Keratinocyte (primary cell): ENCODE data around the gene BOLA2B. TPM values are rescaled to one million over a fixed set of nuclear protein-coding genes. Genes with fewer than 3 reads are reported as not detected.

Source experiments
- DNase-seq: peaks from one replicate; pipeline ENCODE4 v3.0.0-alpha.2; 2011; ENCODE audit warnings: low read depth, missing footprints, low spot score
- FAIRE-seq: peaks from 2 replicates; lab custom pipeline; 2011; peaks lifted over from hg19 to GRCh38; lab: Jason Lieb, UNC
- H2AFZ ChIP-seq: 2 replicates; pipeline ENCODE4 v1.6.0; 2012; ENCODE audit warnings: low read length, control low read depth, inconsistent platforms; ENCODE audit not compliant: control insufficient read depth
- H3K27ac ChIP-seq: 2 replicates; pipeline ENCODE4 v1.5.1; 2011; ENCODE audit warnings: low read length; ENCODE audit not compliant: control insufficient read depth, insufficient read depth
- H3K27me3 ChIP-seq: 3 replicates; pipeline ENCODE4 v1.6.0; 2011; ENCODE audit warnings: low read length; ENCODE audit not compliant: control insufficient read depth, insufficient read depth; ENCODE audit errors: extremely low read depth
- H3K36me3 ChIP-seq, 2 experiments: 2 replicates in 1 of 2; 3 replicates in 1 of 2; pipeline ENCODE4 v1.5.1; 2011; ENCODE audit warnings: low read length in 2 of 2, mild to moderate bottlenecking in 1 of 2; ENCODE audit not compliant: control insufficient read depth in 2 of 2, insufficient read depth in 2 of 2; ENCODE audit errors: extremely low read depth in 1 of 2
- H3K4me1 ChIP-seq: 3 replicates; pipeline ENCODE4 v1.5.1; 2011; ENCODE audit warnings: low read length; ENCODE audit not compliant: control insufficient read depth, insufficient read depth; ENCODE audit errors: extremely low read depth
- H3K4me2 ChIP-seq: 3 replicates; pipeline ENCODE4 v1.6.0; 2011; ENCODE audit warnings: low read depth, low read length; ENCODE audit not compliant: control insufficient read depth, insufficient read depth; ENCODE audit errors: extremely low read depth
- H3K4me3 ChIP-seq, 3 experiments: fragments of 200-600 bp in 1 of 3; sonication (generic) in 1 of 3; 2 replicates in 2 of 3; 3 replicates in 1 of 3; pipeline ENCODE4 v1.5.1; 2011 to 2016; ENCODE audit warnings: low read length in 3 of 3, mild to moderate bottlenecking in 3 of 3, control low read depth in 2 of 3, inconsistent platforms in 1 of 3, low read depth in 1 of 3, mixed read lengths in 1 of 3, mixed run types in 1 of 3, moderate library complexity in 1 of 3; ENCODE audit not compliant: control insufficient read depth in 2 of 3, insufficient read depth in 2 of 3; ENCODE audit errors: extremely low read depth in 1 of 3
- H3K79me2 ChIP-seq: 2 replicates; pipeline ENCODE4 v1.6.0; 2012; ENCODE audit warnings: low read length; ENCODE audit not compliant: control insufficient read depth, insufficient read depth
- H3K9ac ChIP-seq: 3 replicates; pipeline ENCODE4 v1.6.0; 2011; ENCODE audit warnings: low read length; ENCODE audit not compliant: control insufficient read depth, insufficient read depth; ENCODE audit errors: extremely low read depth
- H3K9me1 ChIP-seq: 3 replicates; pipeline ENCODE4 v1.6.0; 2011; ENCODE audit warnings: low read length; ENCODE audit not compliant: control insufficient read depth, insufficient read depth; ENCODE audit errors: extremely low read depth
- H3K9me3 ChIP-seq: 2 replicates; pipeline ENCODE4 v1.5.1; 2012; ENCODE audit warnings: low read depth, low read length; ENCODE audit not compliant: control insufficient read depth
- H4K20me1 ChIP-seq: 3 replicates; pipeline ENCODE4 v1.6.0; 2011; ENCODE audit warnings: low read length; ENCODE audit not compliant: control insufficient read depth, insufficient read depth; ENCODE audit errors: extremely low read depth
- EZH2 ChIP-seq: IDR thresholded peaks from one replicate; pipeline ENCODE4 v1.6.1; 2012; ENCODE audit warnings: inconsistent platforms, mild to moderate bottlenecking, low read length, moderate library complexity
- dilution Hi-C: fragments of 300-500 bp; cut with MboI; formaldehyde crosslinking; loops from one replicate; pipeline ENCODE4 v1.7.0; 2020; ENCODE audit warnings: low sequenced_read_pairs; ENCODE audit not compliant: extremely low pct_ligation_motif_present
- polyA plus RNA-seq, 5 experiments: library from polyadenylated mRNA; depleted of rRNA in 3 of 5; stranded (reverse) in 3 of 5; stranded (forward) in 1 of 5; unstranded in 1 of 5; fragments of >200 nt; gene quantifications; 1 replicate in 1 of 5; 2 replicates in 3 of 5; 3 replicates in 1 of 5; pipeline versions ENCODE4 v1.2.1 to v1.2.3, GENCODE V29; 2011 to 2012; ENCODE audit warnings: missing spikeins in 2 of 5, low read depth in 1 of 5, low replicate concordance in 1 of 5
- TF ChIP-seq, protein P1 (sequence below), 3 experiments: IDR thresholded peaks in 1 of 3; conservative IDR thresholded peaks in 1 of 3; optimal IDR thresholded peaks in 1 of 3; 2 replicates in 2 of 3; 3 replicates in 1 of 3; pipeline versions ENCODE3 to v1.5.1; 2011; ENCODE audit warnings: low read length in 3 of 3, mild to moderate bottlenecking in 3 of 3, moderate library complexity in 2 of 3, control low read depth in 1 of 3, inconsistent platforms in 1 of 3; ENCODE audit not compliant: insufficient read depth in 2 of 3; ENCODE audit errors: extremely low read depth in 1 of 3

Gene BOLA2B
- polyA plus RNA-seq, 1 donor (not counting 4 experiments of a cell fraction or from before 2014, with no cell fraction given): 41.0 TPM

- Histone ChIP-seq H4K20me1 (no peaks in the 10 kb centered on the region), H3K9me1 (no peaks in the 10 kb centered on the region), H3K9ac (no peak overlapping the region), H3K79me2 (no peaks in the 10 kb centered on the region), H3K9me3 (no peaks in the 10 kb centered on the region), H3K36me3 (no peaks in the 10 kb centered on the region), H3K27me3 (no peaks in the 10 kb centered on the region), H2AFZ (peak overlapping the region; percentile 8), H3K27ac (no peak overlapping the region), H3K4me2 (no peak overlapping the region), H3K4me1 (peaks cover 3% of the 10 kb centered on the region), H3K4me3 (no peak overlapping the region)
- DNase-seq: peak; percentile 11
- dilution Hi-C loops: no loop called here
- FAIRE-seq: no peak
- TF ChIP-seq EZH2: no peak
- TF ChIP-seq, protein P1, sequence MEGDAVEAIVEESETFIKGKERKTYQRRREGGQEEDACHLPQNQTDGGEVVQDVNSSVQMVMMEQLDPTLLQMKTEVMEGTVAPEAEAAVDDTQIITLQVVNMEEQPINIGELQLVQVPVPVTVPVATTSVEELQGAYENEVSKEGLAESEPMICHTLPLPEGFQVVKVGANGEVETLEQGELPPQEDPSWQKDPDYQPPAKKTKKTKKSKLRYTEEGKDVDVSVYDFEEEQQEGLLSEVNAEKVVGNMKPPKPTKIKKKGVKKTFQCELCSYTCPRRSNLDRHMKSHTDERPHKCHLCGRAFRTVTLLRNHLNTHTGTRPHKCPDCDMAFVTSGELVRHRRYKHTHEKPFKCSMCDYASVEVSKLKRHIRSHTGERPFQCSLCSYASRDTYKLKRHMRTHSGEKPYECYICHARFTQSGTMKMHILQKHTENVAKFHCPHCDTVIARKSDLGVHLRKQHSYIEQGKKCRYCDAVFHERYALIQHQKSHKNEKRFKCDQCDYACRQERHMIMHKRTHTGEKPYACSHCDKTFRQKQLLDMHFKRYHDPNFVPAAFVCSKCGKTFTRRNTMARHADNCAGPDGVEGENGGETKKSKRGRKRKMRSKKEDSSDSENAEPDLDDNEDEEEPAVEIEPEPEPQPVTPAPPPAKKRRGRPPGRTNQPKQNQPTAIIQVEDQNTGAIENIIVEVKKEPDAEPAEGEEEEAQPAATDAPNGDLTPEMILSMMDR (optimal IDR thresholded peaks at IDR 0.05 in 1 of 3, IDR thresholded peaks at IDR 0.05 in 1 of 3, conservative IDR thresholded peaks at IDR 0.05 in 1 of 3; ENCODE audit: extremely low read depth in 1 of 3, insufficient read depth in 2 of 3, low read length in 3 of 3): peak; percentile 79 to 93 (median 91)
Measured at GRCh38 chr16:30186782-30187555, 6.5 kb downstream of the BOLA2B start.

GRCh38 chr16:30186444-30186781, 7.1 kb downstream of the BOLA2B start:
- Histone ChIP-seq H3K79me2 (no peaks in the 10 kb centered on the region), H3K27me3 (no peaks in the 10 kb centered on the region), H3K4me3 (no peak overlapping the region), H2AFZ (no peak overlapping the region), H3K4me1 (peaks cover 3% of the 10 kb centered on the region), H4K20me1 (no peaks in the 10 kb centered on the region), H3K9me1 (no peaks in the 10 kb centered on the region), H3K9ac (no peak overlapping the region), H3K36me3 (no peaks in the 10 kb centered on the region), H3K4me2 (no peak overlapping the region), H3K9me3 (no peaks in the 10 kb centered on the region), H3K27ac (no peak overlapping the region)
- DNase-seq: no peak
- no peak for FAIRE-seq
- TF ChIP-seq, protein P1 (optimal IDR thresholded peaks at IDR 0.05 in 1 of 3, IDR thresholded peaks at IDR 0.05 in 1 of 3, conservative IDR thresholded peaks at IDR 0.05 in 1 of 3; ENCODE audit: extremely low read depth in 1 of 3, insufficient read depth in 2 of 3, low read length in 3 of 3): no peak
- no peak for TF ChIP-seq EZH2
- dilution Hi-C loops: no loop called here
